DMS53 treated with DMSO at 0.1 percent for 48 hours (cell line): Measurements from ENCODE around the gene ZNF286A.
"Not testable (repeated sequence)": the region's sequence is repeated elsewhere in the genome, so short reads cannot be mapped to it uniquely, and the experiment has no call there.

ENCODE experiments used
- DNase-seq: peaks from one replicate; lab custom pipeline; 2025; ENCODE audit not compliant: unreplicated experiment; lab: John Stamatoyannopoulos, UW

The ZNF286A gene

DNA sequence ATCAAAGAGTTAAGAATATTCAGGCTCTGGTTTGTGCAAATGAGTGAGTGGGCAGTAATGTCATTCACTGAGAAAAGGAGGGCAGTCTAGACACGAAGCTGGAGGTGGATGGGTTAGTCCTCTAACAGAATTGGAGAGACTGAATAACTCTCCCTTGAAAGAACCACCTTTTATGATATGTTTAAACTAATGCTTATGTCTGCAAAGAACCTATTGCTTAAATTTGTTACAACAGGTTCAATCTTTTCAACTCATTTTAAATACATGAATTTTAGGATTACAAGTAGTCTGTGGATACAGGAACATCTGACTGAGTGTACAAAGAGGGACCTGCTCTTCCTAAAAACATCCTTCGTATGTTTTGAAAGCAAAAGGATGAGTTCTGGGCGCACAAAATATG, 585 bp upstream of the ZNF286A start:
- DNase-seq: not testable (repeated sequence)

DNA sequence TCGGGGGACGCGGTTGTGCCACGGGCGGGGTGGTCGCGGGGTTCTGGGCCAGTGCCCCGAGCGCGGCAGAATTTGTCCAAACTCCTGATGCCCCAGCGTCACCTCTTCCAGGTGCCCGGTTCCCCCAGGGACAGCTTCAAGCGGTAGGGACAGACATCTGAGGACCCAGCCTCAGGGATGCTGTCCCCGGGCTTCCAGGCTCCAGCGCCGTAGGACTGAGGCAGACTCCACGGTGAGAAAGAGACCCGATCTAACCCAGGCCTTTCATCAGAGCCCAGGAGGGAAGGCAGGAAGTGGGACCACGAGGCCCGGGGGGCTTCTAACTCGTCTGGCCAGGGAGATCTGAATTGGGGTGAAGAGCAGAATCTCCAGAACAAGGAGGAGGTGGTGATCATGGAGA, 385 bp downstream of the ZNF286A start:
- DNase-seq: not testable (repeated sequence)

DNA sequence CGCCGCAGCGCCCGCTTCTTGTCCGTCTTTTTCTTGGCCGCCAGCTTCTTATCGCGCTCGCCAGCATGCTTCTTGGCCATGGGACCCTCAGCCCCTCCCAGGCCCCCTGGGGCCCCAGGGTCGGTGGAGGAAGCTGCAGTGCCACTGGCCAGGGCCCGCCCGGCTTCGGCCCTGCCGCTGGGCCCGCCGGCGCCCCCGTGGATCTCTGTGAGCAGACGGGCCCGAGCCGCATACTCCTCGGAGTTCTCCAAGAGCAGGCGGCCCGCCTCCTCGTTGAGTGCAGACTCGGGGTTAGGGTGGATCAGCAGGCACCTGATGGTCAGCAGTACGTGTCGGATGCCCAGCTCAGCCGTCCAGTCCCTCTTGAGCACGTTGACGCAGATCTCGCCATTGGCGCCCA, 4.7 kb downstream of the ZNF286A start:
- not testable (repeated sequence) for DNase-seq

DNA sequence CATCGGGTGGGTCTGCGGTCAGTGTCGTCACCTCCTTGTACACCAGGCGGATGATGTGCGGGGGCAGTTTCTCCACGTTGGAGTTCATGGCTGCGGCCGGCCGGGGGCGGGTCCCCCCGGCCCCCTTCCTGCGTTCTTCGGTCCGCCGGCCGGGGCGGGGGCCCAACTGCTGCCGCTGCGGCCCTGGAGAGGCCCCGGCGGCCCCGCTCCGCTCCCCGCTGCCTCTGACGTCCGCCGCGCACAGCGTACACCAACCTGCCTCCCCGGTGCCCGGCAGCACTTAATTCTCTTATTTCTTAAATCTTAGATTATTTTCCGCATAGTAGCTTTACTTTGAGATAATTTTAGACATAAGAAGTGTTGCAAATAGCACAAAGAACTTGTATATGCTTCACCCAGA, 5.3 kb downstream of the ZNF286A start:
- DNase-seq: not testable (repeated sequence)

DNA sequence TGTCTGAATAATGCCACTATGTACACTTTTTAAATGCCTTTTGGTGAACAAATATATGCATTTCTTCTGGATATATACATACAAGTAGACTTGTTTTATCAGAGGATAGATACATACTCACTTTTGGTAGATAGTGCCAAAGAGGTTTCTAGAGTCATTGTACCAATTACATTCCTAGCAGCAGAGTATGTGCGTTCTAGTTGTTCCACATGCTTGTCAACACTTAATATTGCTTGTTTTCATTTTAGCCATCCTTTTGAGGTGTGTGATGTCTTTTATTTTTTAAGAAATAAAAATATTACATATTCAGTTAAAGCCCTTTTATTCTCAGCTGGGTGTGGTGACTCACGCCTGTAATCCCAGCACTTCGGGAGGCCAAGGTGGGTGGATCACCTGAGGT, 9.3 kb downstream of the ZNF286A start:
- not testable (repeated sequence) for DNase-seq

DNA sequence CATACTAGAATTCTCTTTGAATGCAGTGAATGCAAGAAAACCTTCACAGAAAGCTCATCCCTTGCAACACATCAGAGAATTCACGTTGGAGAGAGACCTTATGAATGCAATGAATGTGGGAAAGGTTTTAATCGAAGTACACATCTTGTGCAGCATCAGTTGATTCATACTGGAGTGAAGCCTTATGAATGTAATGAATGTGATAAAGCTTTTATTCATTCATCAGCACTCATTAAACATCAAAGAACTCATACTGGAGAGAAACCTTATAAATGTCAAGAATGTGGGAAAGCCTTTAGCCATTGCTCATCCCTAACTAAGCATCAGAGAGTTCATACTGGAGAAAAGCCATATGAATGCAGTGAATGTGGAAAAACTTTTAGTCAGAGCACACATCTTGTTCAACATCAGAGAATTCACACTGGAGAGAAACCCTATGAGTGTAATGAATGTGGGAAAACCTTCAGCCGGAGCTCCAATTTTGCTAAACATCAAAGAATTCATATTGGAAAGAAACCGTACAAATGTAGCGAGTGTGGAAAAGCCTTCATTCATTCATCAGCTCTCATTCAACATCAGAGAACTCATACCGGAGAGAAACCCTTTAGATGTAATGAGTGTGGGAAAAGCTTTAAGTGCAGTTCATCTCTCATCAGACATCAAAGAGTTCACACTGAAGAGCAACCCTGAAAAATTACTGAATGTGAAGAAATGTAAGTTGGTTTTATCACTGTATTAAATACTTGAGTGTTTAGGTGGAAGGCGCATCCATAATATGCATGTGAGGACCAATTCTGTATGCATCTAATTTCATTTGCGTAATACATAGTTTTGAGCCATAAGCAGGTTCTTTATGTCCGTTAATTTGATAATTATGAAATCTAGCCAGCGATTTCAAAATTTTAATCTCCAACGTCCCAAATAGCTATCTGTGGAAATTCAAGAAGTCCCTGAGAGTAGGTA, 17.3 kb downstream of the ZNF286A start:
- not testable (repeated sequence) for DNase-seq

DNA sequence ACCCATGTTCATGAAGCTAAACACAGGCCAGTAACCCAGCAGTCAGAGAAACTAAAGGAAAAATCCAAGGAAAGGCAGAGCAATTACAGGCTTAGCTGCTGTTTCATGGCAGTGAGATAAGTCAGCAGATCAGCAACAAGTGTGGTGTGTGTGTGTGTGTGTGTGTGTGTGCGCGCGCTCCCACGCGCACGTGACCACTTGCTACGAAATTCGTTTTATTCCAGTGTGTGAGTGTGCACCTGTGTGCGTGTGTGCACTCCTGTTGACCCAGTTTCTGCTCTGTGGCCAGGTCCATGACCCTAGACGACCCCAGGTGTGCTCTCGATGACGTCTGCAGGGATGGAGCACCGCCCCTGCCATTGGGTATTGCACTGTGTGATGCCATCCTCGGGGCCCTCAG, 31.0 kb downstream of the ZNF286A start:
- DNase-seq: not testable (repeated sequence)

DNA sequence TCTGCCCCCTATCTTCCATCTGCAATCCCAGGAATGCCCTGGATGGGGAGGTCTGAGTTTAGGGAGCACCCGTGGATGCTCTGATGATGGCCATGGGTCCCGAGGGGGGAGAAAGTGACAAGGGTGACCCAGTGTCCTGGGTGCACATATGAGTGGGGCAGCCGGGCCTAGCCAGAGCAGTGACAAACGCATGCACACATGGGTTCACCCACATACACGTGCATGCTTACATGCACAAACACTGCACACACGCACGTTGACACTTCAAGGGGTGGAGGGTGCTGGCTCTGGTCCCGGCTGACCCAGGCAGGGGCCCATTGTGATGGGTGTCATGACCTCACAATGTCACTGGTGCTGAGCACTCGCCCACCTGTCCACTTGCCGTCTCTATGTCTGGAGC, 32.3 kb downstream of the ZNF286A start, which contains the start of gene TBC1D26:
TBC1D26 (plus strand) TSS at position 384 of the 400 bp plus-strand sequence. CDS start 3,066 bp downstream, outside the sequence.
- not testable (repeated sequence) for DNase-seq

DNA sequence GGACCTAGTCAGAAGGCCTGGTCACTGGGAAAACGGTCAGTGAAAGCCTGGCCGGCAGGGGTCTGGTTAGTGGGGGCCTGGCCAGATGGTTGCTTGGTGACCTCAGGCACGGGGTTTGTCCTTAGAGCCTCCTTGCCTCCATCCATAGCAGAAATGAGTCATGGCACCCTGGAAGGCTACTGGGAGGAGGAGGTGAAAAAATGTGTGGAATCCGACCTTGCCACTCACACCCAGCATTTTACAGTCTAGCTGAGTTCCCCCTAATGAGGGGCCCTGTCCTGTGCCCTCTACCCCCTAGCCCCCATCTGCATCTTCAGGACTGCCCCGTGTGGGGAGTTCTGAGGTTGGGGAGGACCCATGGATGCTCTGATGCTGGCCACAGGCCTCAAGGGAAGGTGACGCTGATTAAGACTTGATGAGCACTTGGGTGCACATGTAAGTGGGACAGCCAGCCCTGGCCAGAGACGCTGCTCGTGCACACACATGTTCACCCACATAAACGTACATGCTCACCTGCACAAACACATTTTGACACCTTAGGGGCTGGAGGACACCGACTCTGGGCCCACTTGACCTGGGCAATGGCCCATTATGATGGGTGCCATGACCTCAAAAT, 33.7 kb downstream of the ZNF286A start:
- DNase-seq: not testable (repeated sequence)

DNA sequence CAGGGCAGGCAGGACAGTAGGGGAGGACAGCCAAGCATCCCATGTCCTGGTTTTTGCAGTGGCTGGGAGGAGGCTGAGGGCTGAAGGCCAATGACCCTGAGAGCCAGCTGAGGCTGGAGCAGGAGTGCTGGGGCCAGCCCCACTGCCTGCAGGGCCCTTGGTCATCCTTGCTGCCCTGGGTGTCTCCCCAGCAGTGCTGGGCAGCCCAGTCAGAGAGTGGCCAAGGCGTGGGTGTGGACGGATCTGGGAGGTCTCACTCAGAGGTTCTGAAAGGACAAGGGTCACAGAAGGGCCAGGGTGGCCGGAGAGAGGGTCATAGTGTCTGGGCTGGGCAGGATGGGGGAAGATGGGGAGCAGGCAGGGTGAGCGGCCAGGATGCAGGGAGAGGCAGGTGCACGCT, 37.0 kb downstream of the ZNF286A start:
- not testable (repeated sequence) for DNase-seq

DNA sequence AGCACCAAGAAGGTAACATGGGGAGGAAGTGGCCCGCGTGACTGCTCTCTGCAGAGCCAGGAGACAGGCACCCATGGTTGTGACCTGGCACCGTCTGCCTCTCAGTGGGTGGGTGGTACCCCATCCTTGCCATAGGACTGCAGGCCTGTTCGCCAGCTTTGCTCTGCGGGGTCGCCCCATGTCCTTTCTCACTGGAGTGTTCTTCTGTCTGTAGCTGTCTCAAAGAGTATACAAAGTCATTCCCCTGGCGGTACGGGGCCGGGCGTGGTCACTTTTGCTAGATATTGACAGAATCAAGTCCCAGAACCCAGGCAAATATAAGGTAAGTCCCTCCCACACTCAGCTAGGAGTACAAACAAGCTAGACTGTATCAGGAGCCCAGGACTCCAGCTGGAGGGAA, 38.5 kb downstream of the ZNF286A start:
- DNase-seq: no peak

DNA sequence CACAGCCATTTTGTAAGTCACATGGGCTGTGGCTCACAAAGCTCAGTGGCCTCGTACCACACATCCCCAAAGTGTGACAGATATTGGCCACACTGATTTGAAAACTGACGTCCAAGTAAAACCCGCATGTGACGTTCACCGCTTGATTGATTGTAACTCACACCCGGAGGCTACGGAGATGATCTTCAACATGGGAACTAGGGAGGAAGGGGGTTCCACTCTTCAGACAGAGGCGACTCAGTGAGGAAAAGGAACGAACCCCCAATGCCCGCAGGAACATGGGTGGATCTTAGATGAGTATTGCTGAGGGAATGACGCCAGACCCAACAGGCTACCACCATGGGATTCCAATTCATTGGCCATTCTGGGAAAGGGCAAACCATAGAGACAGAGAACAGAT, 39.7 kb downstream of the ZNF286A start:
- not testable (repeated sequence) for DNase-seq

DNA sequence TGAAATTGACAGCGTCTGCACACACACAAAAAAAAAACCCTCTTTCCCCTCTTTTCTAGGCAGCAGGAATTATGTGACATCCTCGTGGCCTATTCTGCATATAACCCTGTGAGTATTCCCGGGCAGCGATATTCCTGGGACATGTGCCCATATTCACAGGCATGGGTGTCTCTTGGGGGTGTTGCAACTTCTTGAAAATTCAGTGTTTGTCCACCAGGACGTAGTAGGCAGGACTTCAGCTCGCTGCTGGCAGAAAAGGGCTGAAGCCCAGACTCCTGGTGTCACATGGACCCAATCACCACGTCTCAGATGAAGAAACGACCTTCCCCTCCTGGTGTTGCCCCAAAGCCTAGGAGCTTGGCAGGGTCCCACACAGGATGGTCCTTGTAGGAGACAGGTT, 40.5 kb downstream of the ZNF286A start:
- DNase-seq: not testable (repeated sequence)

DNA sequence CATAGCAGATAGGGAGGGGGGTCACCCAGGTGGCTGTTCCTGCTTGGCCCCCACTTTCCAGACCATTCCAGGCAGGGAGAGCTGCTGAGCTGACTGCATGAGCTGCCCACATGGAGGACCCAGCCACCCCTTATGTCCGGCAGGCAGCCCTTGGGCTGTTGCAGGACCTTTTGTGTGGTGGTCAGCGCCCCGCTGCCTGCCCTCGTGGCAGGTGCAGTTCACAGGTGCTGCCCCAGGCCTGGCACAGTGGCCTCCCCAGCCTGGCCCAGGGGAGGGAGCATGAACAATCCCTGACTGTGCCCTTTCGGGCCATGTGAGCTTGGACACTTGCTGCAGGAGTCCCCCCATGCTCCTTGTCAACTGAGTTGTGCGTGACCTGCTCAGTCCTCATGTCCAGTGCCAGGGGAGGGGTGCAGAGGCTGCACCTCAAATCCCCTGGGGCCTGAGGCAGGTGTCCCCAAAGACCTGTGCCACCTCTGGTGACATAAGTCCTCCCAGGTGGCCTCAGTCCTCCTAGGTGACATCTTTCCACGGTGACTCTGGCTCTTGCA, 41.1 kb downstream of the ZNF286A start:
- no peak for DNase-seq

DNA sequence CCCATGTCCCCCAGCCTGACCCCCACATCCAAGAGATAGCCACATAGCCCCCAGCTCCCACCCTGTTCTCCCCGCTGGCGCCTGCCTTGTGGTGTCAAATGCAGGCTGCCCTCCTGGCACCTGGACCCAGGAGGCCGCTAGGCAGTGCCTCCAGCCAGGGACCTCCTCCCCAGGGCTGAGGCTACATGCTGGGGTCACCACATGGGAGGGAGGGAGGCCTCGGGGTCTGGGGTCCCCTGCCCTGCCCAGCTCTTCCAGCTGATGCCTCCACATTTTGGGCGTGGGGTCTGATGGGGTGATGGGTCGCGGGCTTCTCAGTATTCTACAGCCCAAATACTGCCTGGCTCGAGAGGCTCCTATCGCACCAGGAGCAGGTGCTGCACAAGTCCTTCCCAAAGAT, 42.1 kb downstream of the ZNF286A start:
- no peak for DNase-seq

DNA sequence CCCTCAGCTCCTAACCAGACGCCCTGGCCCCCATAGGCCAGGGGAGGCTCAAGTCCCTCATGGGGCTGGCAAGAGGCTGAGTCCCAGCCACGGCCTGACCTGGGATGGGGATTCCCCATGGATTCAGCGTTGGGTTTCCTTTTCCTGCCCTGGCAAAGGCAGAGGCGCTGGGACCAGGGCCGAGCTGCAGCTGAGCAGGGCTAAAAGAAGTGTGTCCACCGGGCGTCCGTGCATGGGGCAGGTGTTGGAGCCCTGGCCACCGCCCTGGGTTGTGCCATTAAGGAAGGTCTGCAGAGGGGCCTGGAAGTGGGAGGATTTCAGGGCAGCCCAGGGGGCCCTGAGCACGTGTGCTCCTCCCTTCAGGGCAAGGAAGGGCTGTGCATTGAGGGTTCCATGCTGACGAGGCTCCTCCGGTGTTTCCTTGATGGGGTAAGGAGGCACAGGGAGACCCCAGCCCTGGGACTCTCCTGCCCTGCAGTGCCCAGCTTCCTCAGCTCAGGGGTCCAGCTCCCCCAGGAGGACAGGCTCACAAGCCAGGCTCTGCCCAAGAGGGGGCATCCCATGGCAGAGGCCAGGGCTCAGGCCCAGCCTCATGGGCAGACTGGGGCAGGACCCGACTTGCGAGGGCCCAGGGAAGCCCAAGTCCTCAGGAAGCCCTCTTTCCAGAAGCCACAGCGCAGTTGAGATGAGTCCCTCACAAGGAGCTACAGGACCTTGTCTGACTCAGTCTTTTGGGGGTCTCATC, 42.7 kb downstream of the ZNF286A start:
- DNase-seq: no peak

DNA sequence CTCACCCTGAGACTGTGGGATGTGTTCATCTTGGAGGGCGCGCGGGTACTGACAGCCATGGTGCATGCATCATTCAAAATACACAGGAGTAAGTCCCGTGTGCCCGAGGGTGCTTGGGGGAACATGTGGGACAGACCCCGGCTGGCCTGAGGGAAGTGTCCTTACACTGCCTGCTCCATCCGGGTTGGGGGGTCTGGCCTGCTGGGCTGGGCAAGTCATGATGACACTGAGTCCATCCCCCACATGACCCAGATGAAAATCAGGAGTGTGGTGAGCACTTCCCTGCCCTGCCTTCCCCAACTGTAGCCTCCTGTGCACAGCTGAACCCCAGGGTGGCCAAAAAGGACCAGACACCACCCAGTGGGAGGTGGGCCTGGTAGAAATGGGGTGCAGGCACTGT, 43.4 kb downstream of the ZNF286A start:
- no peak for DNase-seq

DNA sequence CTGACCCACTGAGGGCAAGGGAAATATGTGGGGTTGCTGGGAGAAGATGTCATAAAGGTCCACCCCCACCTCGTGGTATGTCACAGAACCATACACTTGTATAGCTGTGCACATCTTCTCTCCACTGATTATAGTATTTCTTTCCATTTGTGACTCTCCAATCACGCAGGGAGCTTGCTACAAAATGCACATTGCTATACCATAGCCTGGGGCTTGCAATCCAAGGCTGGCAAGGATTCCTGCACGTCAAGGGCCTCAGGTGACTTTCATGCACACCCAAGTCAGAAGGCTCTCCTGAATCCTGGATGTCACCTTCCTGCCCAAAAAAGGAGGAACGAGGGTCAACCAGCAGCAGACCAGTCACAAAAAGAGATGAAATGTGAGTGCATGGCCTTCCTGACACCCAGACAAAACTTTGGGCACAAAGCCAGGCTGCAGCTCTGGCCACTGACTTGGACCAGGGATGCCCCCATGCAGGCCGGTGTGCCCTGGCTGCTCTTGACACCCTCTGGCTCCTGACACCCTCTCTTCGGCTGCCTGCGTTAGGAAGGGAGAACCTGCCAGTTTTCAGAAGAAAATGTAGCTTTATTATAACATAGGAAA, 44.6 kb downstream of the ZNF286A start:
- DNase-seq: no peak

DNA sequence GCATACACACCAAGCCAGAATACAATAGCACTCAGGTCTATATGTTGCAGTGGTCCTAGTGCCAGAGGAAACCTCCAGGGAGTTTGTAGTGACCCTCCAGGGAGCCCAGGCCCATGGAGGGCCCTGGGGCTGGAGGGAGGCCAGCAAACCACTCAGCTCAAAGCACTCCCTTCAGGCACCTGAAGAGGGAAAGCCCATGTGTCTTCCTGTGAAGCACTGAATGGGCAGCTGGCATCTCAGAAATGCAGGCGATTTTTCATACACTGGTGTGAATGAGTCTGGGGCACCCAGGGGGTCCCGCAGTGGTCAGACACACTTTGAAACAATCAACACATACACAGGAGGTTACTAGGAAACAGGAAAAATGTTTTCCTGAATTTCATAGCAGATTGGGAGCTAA, 45.3 kb downstream of the ZNF286A start:
- no peak for DNase-seq

DNA sequence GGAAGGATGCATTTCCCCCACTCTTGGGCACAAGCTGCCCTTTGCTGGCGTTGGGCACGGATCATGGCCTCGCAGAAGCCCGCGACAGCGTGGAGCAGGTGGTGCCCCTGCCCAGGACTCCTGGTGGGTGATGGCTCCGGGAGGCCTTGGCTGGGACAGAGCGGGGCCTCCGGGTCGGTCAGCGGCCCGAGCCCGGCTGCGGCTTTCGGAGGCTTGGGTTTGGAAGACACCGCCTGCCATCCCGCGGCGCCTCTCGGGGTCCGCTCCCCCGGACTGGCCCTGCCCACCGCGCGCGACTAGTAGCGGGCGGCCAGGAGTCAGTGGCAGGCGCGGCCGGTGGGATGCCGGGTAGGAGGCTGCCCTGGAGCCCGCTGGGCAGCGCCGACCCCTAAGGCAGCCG, 49.9 kb downstream of the ZNF286A start:
- not testable (repeated sequence) for DNase-seq
